Astrocyte of the cerebellum (primary cell): ENCODE results near the gene FAM221B.
A peak's percentile ranks its signal among the peaks of the same experiment; 100 is the strongest.

Experiments used
- DNase-seq: peaks from one replicate; pipeline ENCODE4 v3.0.0-alpha.2; 2011; ENCODE audit warnings: low read depth
- H3K4me3 ChIP-seq: 2 replicates; pipeline ENCODE4 v1.5.1; 2011; ENCODE audit warnings: mild to moderate bottlenecking, low read depth, low read length, moderate library complexity
- CTCF ChIP-seq: IDR thresholded peaks from 2 replicates; pipeline ENCODE4 v1.5.1; 2012; ENCODE audit warnings: low read length, low read depth, moderate library complexity, mild to moderate bottlenecking; ENCODE audit errors: missing control alignments
- in situ Hi-C: cut with HindIII; loops from 2 replicates; pipeline ENCODE4 v1.10.0; 2017; ENCODE audit warnings: low sequenced_read_pairs

FAM221B gene

GRCh38 chr9:35828716-35829083 lies at the start of gene FAM221B:
Gene FAM221B, minus strand, starts transcription at chr9:35828732. Its CDS starts 2,571 bp downstream, at chr9:35826161.
- no peak for TF ChIP-seq CTCF
- in situ Hi-C loops: loop anchor here (5.0 kb wide), 1 partner anchor 39 kb away; no protein-coding TSS in a partner anchor
- peak within 1 kb of the TSS; percentile 63 for H3K4me3 ChIP-seq
- no peak for DNase-seq

- no peak for TF ChIP-seq CTCF
- DNase-seq: no peak
- no peak overlapping the region for H3K4me3 ChIP-seq
- in situ Hi-C loops: no loop called here
These were observed 44.0 kb upstream of the FAM221B start for GRCh38 chr9:35872505-35872904.

- H3K4me3 ChIP-seq: no peak overlapping the region
- DNase-seq: no peak
- in situ Hi-C loops: no loop called here
- no peak for TF ChIP-seq CTCF
These were observed 43.0 kb upstream of the FAM221B start for GRCh38 chr9:35871545-35871944.

- no peak for DNase-seq
- no peak within 1 kb of the TSS for H3K4me3 ChIP-seq
- TF ChIP-seq CTCF: no peak
- in situ Hi-C loops: no loop called here
These were observed 41.9 kb upstream of the FAM221B start, which contains the start of gene OR13J1 for GRCh38 chr9:35870351-35870923. Gene OR13J1, minus strand, starts transcription at chr9:35870401. Its CDS starts 0 bp downstream, at chr9:35870401.

GRCh38 chr9:35869621-35870216 lies 41.2 kb upstream of the FAM221B start:
- no peak for DNase-seq
- TF ChIP-seq CTCF: no peak
- in situ Hi-C loops: loop anchor here (5.0 kb wide), 1 partner anchor 42 kb away; the partner anchor contains the start of genes FAM221B and TMEM8B
- no peak overlapping the region for H3K4me3 ChIP-seq

GRCh38 chr9:35868933-35869332 lies 40.4 kb upstream of the FAM221B start:
- in situ Hi-C loops: loop anchor here (5.0 kb wide), 1 partner anchor 42 kb away; the partner anchor contains the start of genes FAM221B and TMEM8B
- H3K4me3 ChIP-seq: no peak overlapping the region
- no peak for TF ChIP-seq CTCF
- DNase-seq: no peak
